C4-2B (cell line): ENCODE results near the gene MRPS10.

ENCODE experiments used
- CTCF ChIP-seq: fragments of 450-650 bp; conservative IDR thresholded peaks from 2 replicates; pipeline ENCODE4 v1.5.1; 2017; ENCODE audit warnings: mild to moderate bottlenecking
- ZFX ChIP-seq: fragments of 450-650 bp; IDR thresholded peaks from 2 replicates; pipeline ENCODE4 v1.6.1; 2017

- TF ChIP-seq CTCF (no peak), ZFX (no peak)
Measured at GRCh38 chr6:42254505-42254904, 36.8 kb upstream of the MRPS10 start.
